Adrenal gland (tissue), 12 donors: ENCODE results near the gene ADGRA3. TPM values are rescaled to one million over a fixed set of nuclear protein-coding genes. Genes with fewer than 3 reads are reported as not detected.

Experiments
- DNase-seq, 7 donors: peaks; one replicate each; pipeline ENCODE4 v3.0.0-alpha.2; 2019 to 2020
- H3K27ac ChIP-seq, 5 donors: fragments of 200-600 bp; sonication (generic) in 4 of 5; 1 replicate in 3 of 5; 2 replicates in 2 of 5; pipeline versions ENCODE4 v1.5.1 to v1.8.0; 2016 to 2020; ENCODE audit warnings: mild to moderate bottlenecking in 1 of 5
- H3K27me3 ChIP-seq: fragments of 200-600 bp; 2 replicates; pipeline ENCODE4 v1.8.0; 2021
- H3K36me3 ChIP-seq, 2 donors: fragments of 200-600 bp; replicated peaks in 1 of 2; 1 replicate in 1 of 2; 2 replicates in 1 of 2; pipeline versions ENCODE4 v1.5.1 to v1.8.0; 2018 to 2022
- H3K4me1 ChIP-seq, 2 donors: fragments of 200-600 bp; replicated peaks in 1 of 2; 1 replicate in 1 of 2; 2 replicates in 1 of 2; pipeline versions ENCODE4 v1.5.1 to v1.8.0; 2018 to 2021
- H3K4me3 ChIP-seq, 4 donors: fragments of 200-600 bp; sonication (generic) in 3 of 4; one replicate each; pipeline ENCODE4 v1.5.1; 2016 to 2018
- H3K9me3 ChIP-seq, 3 donors: fragments of 200-600 bp; sonication (generic) in 1 of 3; replicated peaks in 1 of 3; 1 replicate in 2 of 3; 2 replicates in 1 of 3; pipeline versions ENCODE4 v1.5.1 to v1.8.0; 2016 to 2021
- POLR2A ChIP-seq, 2 donors: fragments of 450-650 bp; IDR thresholded peaks; one replicate each; pipeline ENCODE4 v1.6.1; 2017; ENCODE audit warnings: antibody characterized with exemption in 2 of 2, mild to moderate bottlenecking in 2 of 2, moderate library complexity in 1 of 2
- WGBS, 4 donors: extraction: QIAGEN DNeasy Blood & Tissue Kit in 2 of 4; methylation state at CpG; one replicate each; pipeline versions ENCODE4 v1.1.5 to v1.1.7; 2013 to 2017; 5-methylcytosine and 5-hydroxymethylcytosine counted together
- intact Hi-C, 2 donors: fragments of 100-400 bp; cut with DNase I; formaldehyde crosslinking; loops; one replicate each; pipeline versions ENCODE4 v1.14.1 to v1.15.0; 2022 to 2023
- polyA plus RNA-seq, 3 donors: library from polyadenylated mRNA; stranded (reverse); fragments of 200-250 nt in 2 of 3; fragments of 350-450 nt in 1 of 3; fragmentation: Illumina TruSeq in 1 of 3; extraction: RNeasy Lipid Tissue Mini Kit (QIAGEN cat#74804) in 1 of 3; gene quantifications; one replicate each; pipeline ENCODE4 v1.2.3, GENCODE V29; 2013 to 2014
- total RNA-seq, 9 donors: library from RNA; depleted of rRNA in 4 of 9; stranded (reverse); fragments of >200 nt in 4 of 9; fragments of 120-200 nt in 1 of 9; fragmentation: NEBNext Ultra II Directional in 1 of 9; extraction: Animal tissue kit (Norgen Biotek cat#: 25700) in 1 of 9; gene quantifications; one replicate each; pipeline versions ENCODE4 v1.1.0 to v1.2.4, GENCODE V29; 2013 to 2023
- TF ChIP-seq, protein P1 (sequence below), 6 experiments: fragments of 450-650 bp in 4 of 6; fragments of 200-600 bp in 2 of 6; sonication (generic) in 1 of 6; IDR thresholded peaks; 1 replicate in 5 of 6; 2 replicates in 1 of 6; pipeline versions ENCODE4 v1.5.1 to v1.8.0; 2016 to 2021; ENCODE audit warnings: antibody characterized with exemption in 6 of 6, mild to moderate bottlenecking in 2 of 6, moderate library complexity in 1 of 6
- donor health status: healthy with polysubstance abuse.
- donor health status: Bipolar disorder and iron deficiency.
- donor health status: DM: yes; HTN: yes; CAD: no.
- donor health status: DM: no; HTN: no; CAD: no.
- donor health status: DM: no; HTN: no; CAD: no.
- donor health status: DM: yes; HTN: yes; CAD: no.

ADGRA3 gene
- total and polyA plus RNA-seq, 12 donors: 9.8 to 36.9 (median 24.0) TPM

DNA sequence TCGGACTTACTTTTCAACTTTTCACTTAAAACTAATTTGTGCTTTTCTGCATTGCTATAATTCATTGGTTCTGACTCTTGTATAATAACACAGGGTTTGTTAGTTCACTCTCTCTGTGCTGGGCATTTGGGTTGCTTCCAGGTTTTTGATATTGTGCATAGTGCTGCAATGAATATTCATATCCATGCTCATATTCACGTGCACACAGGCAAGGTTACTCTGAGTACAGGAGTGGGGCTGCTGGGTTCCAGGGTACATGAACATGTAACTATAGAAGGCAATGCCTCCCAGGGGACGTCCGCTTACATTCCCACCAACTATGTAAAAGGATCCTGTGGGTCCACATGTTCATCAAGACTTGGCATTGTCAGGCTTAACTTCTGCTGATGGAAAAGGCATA is 117.2 kb downstream of the ADGRA3 start:
- no peak for TF ChIP-seq POLR2A (IDR thresholded peaks at IDR 0.05)
- TF ChIP-seq, protein P1, sequence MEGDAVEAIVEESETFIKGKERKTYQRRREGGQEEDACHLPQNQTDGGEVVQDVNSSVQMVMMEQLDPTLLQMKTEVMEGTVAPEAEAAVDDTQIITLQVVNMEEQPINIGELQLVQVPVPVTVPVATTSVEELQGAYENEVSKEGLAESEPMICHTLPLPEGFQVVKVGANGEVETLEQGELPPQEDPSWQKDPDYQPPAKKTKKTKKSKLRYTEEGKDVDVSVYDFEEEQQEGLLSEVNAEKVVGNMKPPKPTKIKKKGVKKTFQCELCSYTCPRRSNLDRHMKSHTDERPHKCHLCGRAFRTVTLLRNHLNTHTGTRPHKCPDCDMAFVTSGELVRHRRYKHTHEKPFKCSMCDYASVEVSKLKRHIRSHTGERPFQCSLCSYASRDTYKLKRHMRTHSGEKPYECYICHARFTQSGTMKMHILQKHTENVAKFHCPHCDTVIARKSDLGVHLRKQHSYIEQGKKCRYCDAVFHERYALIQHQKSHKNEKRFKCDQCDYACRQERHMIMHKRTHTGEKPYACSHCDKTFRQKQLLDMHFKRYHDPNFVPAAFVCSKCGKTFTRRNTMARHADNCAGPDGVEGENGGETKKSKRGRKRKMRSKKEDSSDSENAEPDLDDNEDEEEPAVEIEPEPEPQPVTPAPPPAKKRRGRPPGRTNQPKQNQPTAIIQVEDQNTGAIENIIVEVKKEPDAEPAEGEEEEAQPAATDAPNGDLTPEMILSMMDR (IDR thresholded peaks at IDR 0.05): no peak
- 87 to 94% (median 91%) methylated on average over 4 of the region's 4 CpGs for WGBS, 4 donors
- DNase-seq: no peak
- H3K27me3 ChIP-seq: no peaks in the 10 kb centered on the region
- intact Hi-C loops: no loop called here
- no peak overlapping the region for H3K27ac ChIP-seq
- H3K9me3 ChIP-seq: no peaks in the 10 kb centered on the region
- no peaks in the 10 kb centered on the region for H3K36me3 ChIP-seq
- H3K4me3 ChIP-seq: no peak overlapping the region
- no peaks in the 10 kb centered on the region for H3K4me1 ChIP-seq

DNA sequence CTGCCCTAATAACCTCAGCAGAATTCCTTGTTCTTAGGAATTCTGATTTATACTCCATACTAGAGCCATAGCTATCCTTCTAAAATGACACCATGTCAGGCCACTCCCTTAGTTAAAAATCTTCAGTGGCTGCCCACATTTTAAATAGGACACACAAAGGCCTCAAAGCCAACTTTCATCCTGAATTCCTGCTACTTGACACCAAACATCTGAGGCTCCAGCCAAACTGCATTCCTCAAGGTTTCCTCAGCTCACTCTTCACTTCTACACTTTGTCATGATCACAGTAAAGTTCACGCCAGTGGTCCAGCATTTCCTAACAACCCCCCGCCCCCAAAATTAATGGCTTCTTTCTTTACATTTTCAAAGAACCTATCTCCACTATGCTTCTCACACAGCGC is 124.3 kb downstream of the ADGRA3 start:
- Histone ChIP-seq H3K4me3 (no peak overlapping the region), H3K27me3 (no peaks in the 10 kb centered on the region), H3K4me1 (no peaks in the 10 kb centered on the region), H3K27ac (no peak overlapping the region), H3K9me3 (no peaks in the 10 kb centered on the region), H3K36me3 (no peaks in the 10 kb centered on the region)
- WGBS, 4 donors: 88 to 96% (median 92%) methylated on average over 3 of the region's 3 CpGs
- no peak for TF ChIP-seq POLR2A (IDR thresholded peaks at IDR 0.05)
- TF ChIP-seq, protein P1 (IDR thresholded peaks at IDR 0.05): no peak
- no peak for DNase-seq
- intact Hi-C loops: no loop called here

DNA sequence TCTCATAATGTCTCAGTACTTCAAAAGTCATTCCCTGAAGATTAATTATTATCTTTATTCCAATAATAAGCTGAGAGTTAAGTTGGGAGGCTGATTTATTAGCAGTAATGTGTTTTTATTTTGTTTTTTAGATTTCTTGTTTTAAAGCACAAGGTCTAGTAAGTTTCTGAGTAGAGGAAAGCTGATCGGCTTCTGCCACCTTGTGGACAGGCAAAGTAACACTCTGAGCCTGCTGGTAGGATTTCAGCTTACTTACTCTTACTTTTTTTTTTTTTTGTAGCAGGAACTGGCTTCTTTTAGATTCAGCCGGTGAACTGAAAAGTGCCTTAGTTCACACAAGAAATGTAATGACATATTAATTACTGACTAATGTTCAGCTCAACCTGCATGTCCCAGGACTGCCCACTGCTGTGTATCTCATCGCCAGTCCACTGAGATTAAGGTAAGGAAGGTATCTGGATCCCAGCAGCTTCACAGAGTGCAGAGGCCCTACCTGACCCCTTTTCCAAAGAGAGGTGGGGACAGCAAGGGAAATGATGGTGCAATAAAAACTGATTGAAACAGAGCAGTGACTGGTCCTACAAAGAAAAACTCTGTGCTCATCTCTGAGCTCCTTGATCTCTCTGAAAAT is 126.5 kb downstream of the ADGRA3 start:
- H3K36me3 ChIP-seq: no peaks in the 10 kb centered on the region
- no peaks in the 10 kb centered on the region for H3K27me3 ChIP-seq
- no peaks in the 10 kb centered on the region for H3K4me1 ChIP-seq
- no peak overlapping the region for H3K4me3 ChIP-seq
- no peaks in the 10 kb centered on the region for H3K9me3 ChIP-seq
- intact Hi-C loops: loop anchor here (5.0 to 10.0 kb wide), 2 partner anchors 595 to 602 kb away; no protein-coding TSS in a partner anchor
- TF ChIP-seq POLR2A (IDR thresholded peaks at IDR 0.05): no peak
- TF ChIP-seq, protein P1 (IDR thresholded peaks at IDR 0.05): peak; percentile 56 to 82 (median 70)
- no peak overlapping the region for H3K27ac ChIP-seq
- 35 to 42% (median 39%) methylated on average over 3 of the region's 3 CpGs for WGBS, 4 donors
- peak; percentile 44 to 77 (median 60) for DNase-seq

DNA sequence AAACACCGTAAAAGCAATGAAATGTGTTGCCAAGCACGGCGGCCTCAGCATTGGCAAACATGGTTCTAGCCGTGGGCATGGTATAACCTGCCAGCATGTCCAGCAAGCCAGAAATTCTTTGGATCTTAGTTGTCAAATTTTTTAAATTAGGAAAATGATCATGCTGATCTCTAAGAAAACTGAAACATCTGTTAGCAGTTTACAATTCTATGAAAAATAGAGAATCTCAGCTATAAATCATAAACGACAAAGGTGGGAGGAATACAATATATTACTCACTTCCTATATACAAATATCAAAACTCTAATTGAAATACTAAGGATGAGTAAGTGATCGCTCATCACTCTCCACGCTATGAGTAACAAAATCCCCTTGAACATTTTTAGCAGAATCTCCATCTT is 130.3 kb downstream of the ADGRA3 start:
- DNase-seq: no peak
- no peaks in the 10 kb centered on the region for H3K27me3 ChIP-seq
- no peaks in the 10 kb centered on the region for H3K36me3 ChIP-seq
- no peaks in the 10 kb centered on the region for H3K9me3 ChIP-seq
- intact Hi-C loops: loop anchor here (5.0 to 10.0 kb wide), 2 partner anchors 591 to 598 kb away; no protein-coding TSS in a partner anchor
- no peaks in the 10 kb centered on the region for H3K4me1 ChIP-seq
- H3K4me3 ChIP-seq: no peak overlapping the region
- 79 to 85% (median 83%) methylated on average over 7 of the region's 7 CpGs for WGBS, 4 donors
- no peak overlapping the region for H3K27ac ChIP-seq
- TF ChIP-seq POLR2A (IDR thresholded peaks at IDR 0.05): no peak
- TF ChIP-seq, protein P1 (IDR thresholded peaks at IDR 0.05): no peak
